DMS 273 treated with DMSO at 0.1 percent for 48 hours (cell line): Measurements from ENCODE around the gene BTN1A1.
"Not testable (repeated sequence)": the region's sequence is repeated elsewhere in the genome, so short reads cannot be mapped to it uniquely, and the experiment has no call there.

ENCODE experiments used
- DNase-seq: peaks from one replicate; lab custom pipeline; 2025; lab: John Stamatoyannopoulos, UW

BTN1A1 gene, protein sequence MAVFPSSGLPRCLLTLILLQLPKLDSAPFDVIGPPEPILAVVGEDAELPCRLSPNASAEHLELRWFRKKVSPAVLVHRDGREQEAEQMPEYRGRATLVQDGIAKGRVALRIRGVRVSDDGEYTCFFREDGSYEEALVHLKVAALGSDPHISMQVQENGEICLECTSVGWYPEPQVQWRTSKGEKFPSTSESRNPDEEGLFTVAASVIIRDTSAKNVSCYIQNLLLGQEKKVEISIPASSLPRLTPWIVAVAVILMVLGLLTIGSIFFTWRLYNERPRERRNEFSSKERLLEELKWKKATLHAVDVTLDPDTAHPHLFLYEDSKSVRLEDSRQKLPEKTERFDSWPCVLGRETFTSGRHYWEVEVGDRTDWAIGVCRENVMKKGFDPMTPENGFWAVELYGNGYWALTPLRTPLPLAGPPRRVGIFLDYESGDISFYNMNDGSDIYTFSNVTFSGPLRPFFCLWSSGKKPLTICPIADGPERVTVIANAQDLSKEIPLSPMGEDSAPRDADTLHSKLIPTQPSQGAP

GRCh38 chr6:26500102-26500501 is at the start of gene BTN1A1:
Gene BTN1A1 (plus strand): TSS chr6:26500303. CDS start chr6:26501287, 984 bp downstream.
- DNase-seq, result no peak

DNA sequence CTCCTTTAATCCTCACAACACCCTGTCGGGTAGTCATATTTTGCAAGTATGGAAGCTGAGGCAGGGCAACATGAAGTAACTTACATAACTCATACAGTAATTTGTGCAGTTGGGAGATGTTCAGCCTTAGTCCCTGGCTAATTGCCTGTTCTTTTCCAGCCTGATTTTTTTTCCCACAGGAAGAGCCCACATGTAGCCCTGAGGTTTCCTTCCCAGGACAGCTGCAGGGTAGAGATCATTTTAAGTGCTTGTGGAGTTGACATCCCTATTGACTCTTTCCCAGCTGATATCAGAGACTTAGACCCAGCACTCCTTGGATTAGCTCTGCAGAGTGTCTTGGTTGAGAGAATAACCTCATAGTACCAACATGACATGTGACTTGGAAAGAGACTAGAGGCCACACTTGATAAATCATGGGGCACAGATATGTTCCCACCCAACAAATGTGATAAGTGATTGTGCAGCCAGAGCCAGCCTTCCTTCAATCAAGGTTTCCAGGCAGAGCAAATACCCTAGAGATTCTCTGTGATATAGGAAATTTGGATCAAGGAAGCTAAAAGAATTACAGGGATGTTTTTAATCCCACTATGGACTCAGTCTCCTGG is 47.4 kb upstream of the BTN1A1 start:
- no peak for DNase-seq

GRCh38 chr6:26454631-26455030 is 45.5 kb upstream of the BTN1A1 start:
- DNase-seq, result no peak

DNA sequence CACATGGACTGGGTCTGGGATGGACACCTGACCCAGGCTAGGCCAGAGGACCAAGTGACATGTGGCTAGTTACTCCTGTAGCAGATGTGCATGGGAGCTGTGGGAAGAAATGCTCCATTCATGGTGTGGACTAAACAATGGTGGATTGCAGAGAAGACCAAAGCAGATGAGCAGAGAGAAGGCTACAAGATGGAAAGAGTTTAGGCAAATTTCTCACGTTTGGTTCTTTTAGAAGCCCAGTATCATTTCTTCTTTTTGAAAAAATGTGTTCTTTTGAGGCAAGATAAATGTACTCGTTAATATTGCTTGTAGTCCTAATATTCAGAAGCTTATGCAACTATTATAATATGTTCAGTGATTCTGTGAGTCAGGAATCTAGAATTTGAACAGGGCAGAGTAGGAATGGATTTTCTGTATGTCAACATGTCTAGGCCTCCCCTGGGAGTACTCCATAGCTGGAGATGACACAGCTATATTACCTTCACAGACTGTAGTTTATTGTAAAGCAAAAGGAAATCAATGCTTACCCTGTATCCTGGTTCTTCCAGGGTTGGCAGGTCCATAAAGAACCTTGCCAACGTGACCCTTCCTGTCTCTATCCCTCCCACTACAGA is 44.6 kb upstream of the BTN1A1 start:
- DNase-seq, result no peak

GRCh38 chr6:26457264-26457805 is 42.8 kb upstream of the BTN1A1 start:
- peak; percentile 61 for DNase-seq

DNA sequence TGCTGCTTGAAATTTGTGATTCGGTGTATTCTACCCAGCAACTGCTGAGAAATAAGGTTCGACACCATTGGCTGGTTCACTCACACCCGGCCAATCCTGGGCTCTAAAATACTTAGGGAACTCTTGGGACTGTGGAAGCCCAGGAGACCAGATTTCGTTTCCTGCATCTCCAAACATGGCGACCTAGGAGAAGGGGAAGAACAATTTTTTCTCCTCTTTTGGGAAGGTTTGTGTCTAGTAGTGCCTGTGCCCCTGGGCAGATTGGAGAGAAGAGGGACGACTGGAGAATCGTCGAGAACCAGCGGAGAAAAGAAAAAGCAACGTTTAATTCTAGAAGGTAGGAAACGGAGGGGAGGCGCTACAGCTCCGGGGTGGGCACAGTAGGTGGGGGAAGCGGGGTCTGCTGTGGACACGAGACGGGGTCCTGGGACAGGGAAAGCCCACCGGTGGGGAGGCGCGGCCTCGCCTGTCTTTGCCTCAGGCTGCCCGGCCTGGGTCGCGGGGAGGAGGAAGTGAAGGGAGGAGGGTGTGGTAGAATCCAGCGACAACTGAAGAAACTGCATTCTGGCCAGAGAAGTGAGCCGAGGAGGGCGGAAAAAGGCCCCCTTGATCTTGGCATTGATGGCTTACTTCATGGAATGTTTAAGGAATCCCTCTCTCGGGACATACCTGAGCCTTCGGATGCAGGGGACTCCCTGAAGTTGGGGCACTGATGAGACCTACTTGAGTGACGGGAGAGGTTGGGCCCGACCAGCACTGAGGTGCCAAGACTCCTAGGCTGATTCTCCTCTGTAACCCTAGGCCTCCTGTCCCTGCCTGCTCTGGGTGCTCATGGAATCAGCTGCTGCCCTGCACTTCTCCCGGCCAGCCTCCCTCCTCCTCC is 42.1 kb upstream of the BTN1A1 start, which contains the start of gene BTN2A1:
Gene BTN2A1 (plus strand): TSS at position 150 of the 883 bp plus-strand sequence. CDS start 682 bp downstream, at position 832.
- peak; percentile 89 for DNase-seq

- DNase-seq, result no peak
Observed at GRCh38 chr6:26459023-26459810, 40.9 kb upstream of the BTN1A1 start.

DNA sequence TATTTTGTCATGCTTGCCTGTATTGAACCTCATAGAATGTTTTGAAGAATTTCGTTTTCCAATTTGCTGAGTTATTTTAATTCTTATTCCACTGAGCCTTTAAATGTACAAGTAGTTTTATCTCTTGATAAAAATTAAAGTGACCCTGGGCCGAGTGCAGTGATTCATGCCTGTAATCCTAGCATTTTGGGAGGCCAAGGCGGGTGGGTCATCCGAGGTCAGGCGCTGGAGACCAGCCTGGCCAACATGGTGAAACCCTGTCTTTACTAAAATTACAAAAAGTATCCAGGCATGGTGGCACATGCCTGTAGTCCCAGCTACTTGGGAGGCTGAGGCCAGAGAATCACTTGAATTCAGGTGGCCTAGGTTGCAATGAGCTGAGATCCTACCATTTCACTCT is 38.8 kb upstream of the BTN1A1 start:
- DNase-seq, result not testable (repeated sequence)

DNA sequence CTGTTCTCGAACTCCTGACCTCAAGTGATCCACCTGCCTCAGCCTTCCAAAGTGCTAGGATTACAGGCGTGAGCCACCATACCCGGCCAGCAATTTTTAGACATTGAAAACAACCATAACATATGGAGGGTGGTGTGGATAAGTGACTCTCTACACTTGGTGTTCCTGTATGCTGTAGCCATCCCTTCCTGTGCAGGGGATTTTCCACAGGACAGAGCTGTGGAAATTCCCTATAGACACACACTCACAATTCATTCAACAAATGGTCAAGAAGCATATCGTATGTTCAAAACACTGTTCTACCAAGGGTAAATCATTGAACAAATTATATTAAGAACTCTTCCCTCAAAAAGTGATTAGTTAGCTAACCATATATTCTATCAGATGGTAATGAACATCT is 36.1 kb upstream of the BTN1A1 start:
- no peak for DNase-seq

DNA sequence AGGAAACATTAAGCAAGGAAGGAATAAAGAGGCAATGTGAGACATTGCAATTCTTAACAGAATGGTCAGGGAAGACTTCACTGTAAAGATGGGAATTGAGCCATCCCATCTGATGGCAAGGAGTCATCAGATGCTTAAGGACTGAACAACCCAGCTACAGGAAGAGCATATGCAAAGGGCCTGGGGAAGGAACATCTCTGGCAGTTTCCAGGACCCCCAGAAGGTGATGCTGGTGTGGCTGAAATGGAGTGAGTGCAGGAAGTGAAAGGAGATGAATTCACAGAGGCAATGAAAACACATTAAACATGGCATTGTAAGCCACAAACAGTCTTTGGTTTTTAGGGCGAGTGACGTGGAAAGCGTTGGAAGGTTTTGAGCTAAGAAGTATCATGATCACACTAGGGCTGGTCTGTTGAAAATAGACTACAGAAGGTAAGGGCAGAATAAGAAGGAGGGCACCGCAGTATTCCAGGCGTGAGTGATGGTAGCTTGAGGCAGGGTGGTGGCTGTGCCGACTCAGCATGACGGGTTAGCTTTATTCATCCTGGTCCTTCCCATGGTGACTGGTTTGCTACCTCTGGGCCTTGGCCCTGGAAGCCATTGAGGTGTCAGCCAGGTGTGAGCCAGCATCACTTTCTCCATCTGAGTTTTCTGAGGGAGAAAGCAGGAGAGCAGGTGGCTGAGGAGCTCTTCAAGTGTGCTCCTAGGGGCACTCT is 35.5 kb upstream of the BTN1A1 start:
- DNase-seq, result no peak

DNA sequence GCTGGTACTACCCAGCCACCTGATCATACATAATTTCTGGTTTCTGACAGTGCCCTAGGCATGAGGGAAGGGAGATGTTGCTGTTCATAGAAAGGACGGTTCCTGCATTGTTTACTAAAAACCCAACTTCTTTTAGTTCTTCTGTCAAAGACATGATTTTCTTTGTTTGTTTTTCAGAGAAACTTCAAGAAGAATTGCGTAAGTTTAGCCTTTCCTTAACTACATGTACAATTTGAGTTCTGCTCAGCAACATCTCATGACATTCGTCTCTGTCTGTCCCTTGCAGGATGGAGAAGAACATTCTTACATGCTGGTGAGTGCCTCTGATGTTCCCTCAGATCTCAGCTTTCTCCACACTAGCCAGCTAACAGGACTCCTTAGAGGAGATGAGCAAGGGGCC is 34.3 kb upstream of the BTN1A1 start:
- DNase-seq, result no peak

DNA sequence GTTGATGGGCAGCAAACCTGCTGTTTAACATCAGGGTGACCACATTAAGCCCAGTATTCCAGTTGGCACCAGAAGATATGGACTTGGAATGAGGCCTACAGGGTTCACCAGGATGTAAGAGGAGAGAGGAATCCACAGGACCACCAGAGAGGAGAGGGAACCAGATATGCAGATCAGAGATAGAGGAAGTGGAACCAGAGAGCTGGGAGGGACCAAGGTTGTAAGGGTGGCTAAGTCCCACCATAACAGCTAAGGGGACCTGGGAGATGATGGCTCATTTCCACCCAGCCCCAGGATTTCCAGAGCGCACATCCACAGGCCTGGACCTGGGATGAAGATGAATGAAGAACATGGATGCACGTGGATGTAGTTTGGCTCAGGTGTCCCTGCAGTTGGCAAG is 31.3 kb upstream of the BTN1A1 start:
- DNase-seq, result no peak

GRCh38 chr6:26470643-26471042 is 29.5 kb upstream of the BTN1A1 start:
- DNase-seq, result no peak

- DNase-seq, result no peak
Observed at GRCh38 chr6:26471970-26472369, 28.1 kb upstream of the BTN1A1 start.

GRCh38 chr6:26472549-26473290 is 27.4 kb upstream of the BTN1A1 start:
- DNase-seq, result no peak

DNA sequence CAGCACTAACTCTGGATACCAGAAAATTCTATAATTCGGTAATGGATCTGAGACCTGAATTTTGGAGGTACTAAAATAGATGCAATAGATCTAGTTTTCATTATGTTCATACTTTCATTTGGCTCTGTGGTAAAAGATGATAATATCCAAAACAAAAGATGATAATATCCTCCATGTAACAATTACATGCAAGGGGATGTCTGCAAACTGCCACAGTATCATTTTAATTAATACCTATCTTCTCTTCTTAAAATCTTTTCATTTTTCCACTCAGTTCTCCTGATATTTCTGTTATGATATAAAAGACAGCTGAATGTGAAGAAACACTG is 26.7 kb upstream of the BTN1A1 start:
- DNase-seq, result no peak

GRCh38 chr6:26473758-26474438 is 26.2 kb upstream of the BTN1A1 start:
- peak; percentile 97 for DNase-seq

DNA sequence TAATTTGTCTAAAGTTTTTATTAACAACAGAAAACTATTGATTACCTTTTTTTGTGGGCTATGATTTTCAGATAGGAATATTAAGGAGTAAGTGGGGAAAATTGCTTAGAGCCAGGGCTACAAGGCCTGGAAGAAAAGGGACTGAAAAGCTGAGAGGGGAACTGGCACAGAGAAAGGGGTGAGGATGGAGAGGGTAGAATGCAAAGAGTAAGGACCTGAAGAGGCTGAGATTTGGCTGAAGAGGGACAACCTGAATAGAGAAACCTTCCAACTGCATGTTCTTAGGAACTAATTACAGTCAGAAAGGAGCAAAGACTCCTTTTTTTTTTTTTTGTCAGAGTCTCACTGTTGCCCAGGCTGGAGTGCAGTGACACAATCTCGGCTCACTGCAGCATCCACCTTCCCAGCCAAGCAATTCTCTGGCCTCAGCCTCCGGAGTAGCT is 25.6 kb upstream of the BTN1A1 start:
- DNase-seq, result no peak
